ENCODE data around the gene CWC27.

Gene CWC27

DNA sequence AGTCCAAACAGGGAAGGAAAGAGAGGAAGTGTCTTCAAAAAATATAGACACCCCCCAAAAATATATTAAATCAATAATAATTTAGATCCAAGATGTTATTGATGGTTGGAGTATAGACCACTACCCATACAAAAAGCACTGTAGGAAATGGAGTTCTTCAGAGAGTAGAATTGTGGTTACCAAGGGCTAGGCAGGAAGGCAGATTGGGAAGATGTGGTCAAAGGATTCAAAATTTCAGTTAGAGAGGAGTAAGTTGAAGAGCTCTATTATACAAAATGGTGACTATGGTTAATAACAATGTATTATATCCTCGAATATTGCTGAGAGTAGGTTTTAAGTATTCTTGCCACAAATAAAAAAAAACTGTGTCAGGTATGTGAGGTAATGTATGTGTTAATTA is 149.4 kb downstream of the CWC27 start:
- Histone ChIP-seq H3K79me2 (ENCODE audit: insufficient read depth, low read length) (no peaks in the 10 kb centered on the region), H3K9ac (ENCODE audit: low read length) (no peak overlapping the region), H3K27me3 (ENCODE audit: insufficient read depth, low read length) (no peaks in the 10 kb centered on the region), H3K27ac (ENCODE audit: low read depth, low read length, poor library complexity, severe bottlenecking) (no peak overlapping the region), H3F3A (ENCODE audit: insufficient read depth, low read length) (0 out of 2 replicates have a peak, but pooled peaks cover 3% of the 10 kb centered on the region), H3K4me2 (ENCODE audit: low read length) (no peak overlapping the region), H4K20me1 (ENCODE audit: insufficient read depth, low read length) (no peaks in the 10 kb centered on the region), H3K4me3 (ENCODE audit: low read depth, low read length, poor library complexity, severe bottlenecking) (no peak overlapping the region), H3K4me1 (ENCODE audit: insufficient read depth, low read length, severe bottlenecking) (no peaks in the 10 kb centered on the region), H3K9me2 (ENCODE audit: low read depth, low read length) (no peaks in the 10 kb centered on the region), H2AFZ (ENCODE audit: low read length) (no peak overlapping the region), H3K36me3 (ENCODE audit: insufficient read depth, low read length) (no peaks in the 10 kb centered on the region), H3K9me3 (ENCODE audit: low read length) (no peaks in the 10 kb centered on the region)
- TF ChIP-seq, protein P1, sequence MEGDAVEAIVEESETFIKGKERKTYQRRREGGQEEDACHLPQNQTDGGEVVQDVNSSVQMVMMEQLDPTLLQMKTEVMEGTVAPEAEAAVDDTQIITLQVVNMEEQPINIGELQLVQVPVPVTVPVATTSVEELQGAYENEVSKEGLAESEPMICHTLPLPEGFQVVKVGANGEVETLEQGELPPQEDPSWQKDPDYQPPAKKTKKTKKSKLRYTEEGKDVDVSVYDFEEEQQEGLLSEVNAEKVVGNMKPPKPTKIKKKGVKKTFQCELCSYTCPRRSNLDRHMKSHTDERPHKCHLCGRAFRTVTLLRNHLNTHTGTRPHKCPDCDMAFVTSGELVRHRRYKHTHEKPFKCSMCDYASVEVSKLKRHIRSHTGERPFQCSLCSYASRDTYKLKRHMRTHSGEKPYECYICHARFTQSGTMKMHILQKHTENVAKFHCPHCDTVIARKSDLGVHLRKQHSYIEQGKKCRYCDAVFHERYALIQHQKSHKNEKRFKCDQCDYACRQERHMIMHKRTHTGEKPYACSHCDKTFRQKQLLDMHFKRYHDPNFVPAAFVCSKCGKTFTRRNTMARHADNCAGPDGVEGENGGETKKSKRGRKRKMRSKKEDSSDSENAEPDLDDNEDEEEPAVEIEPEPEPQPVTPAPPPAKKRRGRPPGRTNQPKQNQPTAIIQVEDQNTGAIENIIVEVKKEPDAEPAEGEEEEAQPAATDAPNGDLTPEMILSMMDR (IDR thresholded peaks at IDR 0.05; ENCODE audit: low read length) = no peak
- TF ChIP-seq EZH2 (IDR thresholded peaks at IDR 0.05; ENCODE audit: borderline replicate concordance, low read length) = no peak

DNA sequence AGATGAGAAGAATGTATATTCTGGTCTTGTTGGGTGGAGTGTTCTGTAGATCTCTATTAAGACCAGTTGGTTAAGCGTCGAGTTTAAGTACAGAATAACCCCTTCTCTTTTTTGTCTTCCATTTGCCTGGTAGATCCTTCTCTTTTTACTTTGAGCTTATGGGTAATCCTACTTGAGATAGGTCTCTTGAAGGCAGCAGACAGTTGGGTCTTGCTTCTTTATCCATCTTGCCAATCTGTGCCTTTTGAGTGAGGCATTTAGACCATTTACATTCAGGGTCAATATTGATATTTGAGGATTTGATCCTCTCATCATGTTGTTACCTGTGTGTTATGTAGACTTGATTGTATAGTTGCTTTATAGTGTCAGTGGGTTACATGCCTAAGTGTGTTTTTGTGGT is 152.7 kb downstream of the CWC27 start:
- H3K36me3 ChIP-seq (ENCODE audit: insufficient read depth, low read length) = no peaks in the 10 kb centered on the region

DNA sequence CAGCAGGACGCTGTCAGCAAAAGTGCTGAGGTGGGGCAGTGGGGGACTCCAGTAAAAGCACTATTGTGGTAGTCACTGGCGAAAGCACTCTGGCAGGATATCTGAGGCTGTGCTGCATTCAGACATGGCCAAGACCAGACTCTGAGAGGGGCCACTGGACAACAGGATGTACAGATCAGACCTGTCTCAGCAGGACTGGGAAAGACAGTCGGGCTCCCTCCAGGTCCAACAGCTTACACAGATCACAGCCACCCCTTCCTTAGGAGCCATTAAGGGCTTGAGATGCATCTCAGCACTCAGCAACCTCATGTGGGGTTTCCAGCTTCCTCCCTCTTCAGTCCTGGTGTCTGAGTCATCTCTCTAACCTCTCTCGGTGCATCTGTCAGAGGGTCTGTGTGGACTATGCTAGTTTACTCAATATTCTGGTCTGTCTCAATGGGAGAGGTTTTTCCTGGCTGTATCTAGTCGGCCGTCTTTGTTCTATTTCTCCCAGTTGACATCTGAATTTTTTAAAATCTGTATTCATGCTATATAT is 154.5 kb downstream of the CWC27 start:
- Histone ChIP-seq H3K4me1 (ENCODE audit: insufficient read depth, low read length, severe bottlenecking) (no peaks in the 10 kb centered on the region), H3K4me2 (ENCODE audit: low read length) (no peak overlapping the region), H3K9ac (ENCODE audit: low read length) (no peak overlapping the region), H2AFZ (ENCODE audit: low read length) (no peak overlapping the region), H3K9me3 (ENCODE audit: low read length) (no peaks in the 10 kb centered on the region), H3K79me2 (ENCODE audit: insufficient read depth, low read length) (no peaks in the 10 kb centered on the region), H3K4me3 (ENCODE audit: low read depth, low read length, poor library complexity, severe bottlenecking) (no peak overlapping the region), H3K27me3 (ENCODE audit: insufficient read depth, low read length) (no peaks in the 10 kb centered on the region), H4K20me1 (ENCODE audit: insufficient read depth, low read length) (no peaks in the 10 kb centered on the region), H3K27ac (ENCODE audit: low read depth, low read length, poor library complexity, severe bottlenecking) (no peak overlapping the region), H3F3A (ENCODE audit: insufficient read depth, low read length) (no peaks in the 10 kb centered on the region), H3K36me3 (ENCODE audit: insufficient read depth, low read length) (no peaks in the 10 kb centered on the region), H3K9me2 (ENCODE audit: low read depth, low read length) (no peaks in the 10 kb centered on the region)
- no peak for TF ChIP-seq EZH2 (IDR thresholded peaks at IDR 0.05; ENCODE audit: borderline replicate concordance, low read length)
- TF ChIP-seq, protein P1 (IDR thresholded peaks at IDR 0.05; ENCODE audit: low read length) = no peak

More for the DNA sequence above, 152.7 kb downstream of the CWC27 start:
- Histone ChIP-seq H3K79me2 (ENCODE audit: insufficient read depth, low read length) (no peaks in the 10 kb centered on the region), H3K9me2 (ENCODE audit: low read depth, low read length) (no peaks in the 10 kb centered on the region), H3F3A (ENCODE audit: insufficient read depth, low read length) (no peaks in the 10 kb centered on the region), H3K4me2 (ENCODE audit: low read length) (no peak overlapping the region), H3K27ac (ENCODE audit: low read depth, low read length, poor library complexity, severe bottlenecking) (no peak overlapping the region), H3K4me3 (ENCODE audit: low read depth, low read length, poor library complexity, severe bottlenecking) (no peak overlapping the region), H3K27me3 (ENCODE audit: insufficient read depth, low read length) (no peaks in the 10 kb centered on the region), H4K20me1 (ENCODE audit: insufficient read depth, low read length) (no peaks in the 10 kb centered on the region), H2AFZ (ENCODE audit: low read length) (no peak overlapping the region), H3K4me1 (ENCODE audit: insufficient read depth, low read length, severe bottlenecking) (no peaks in the 10 kb centered on the region), H3K9ac (ENCODE audit: low read length) (no peak overlapping the region), H3K9me3 (ENCODE audit: low read length) (no peaks in the 10 kb centered on the region)
- TF ChIP-seq EZH2 (IDR thresholded peaks at IDR 0.05; ENCODE audit: borderline replicate concordance, low read length) = no peak
- TF ChIP-seq, protein P1 (IDR thresholded peaks at IDR 0.05; ENCODE audit: low read length) = no peak
